Measurements from ENCODE around the gene LENG9.
"Not testable (repeated sequence)": the region's sequence is repeated elsewhere in the genome, so short reads cannot be mapped to it uniquely, and the experiment has no call there.

GRCh38 chr19:54446349-54446748 lies 17.2 kb downstream of the LENG9 start:
- not testable (repeated sequence) for TF ChIP-seq POLR2A (IDR thresholded peaks at IDR 0.05; ENCODE audit: low read length); RAD21 (conservative IDR thresholded peaks at IDR 0.05 in 1 of 2, IDR thresholded peaks at IDR 0.05 in 1 of 2)
